Caco-2 (cell line): ENCODE measurements around the gene VNN1. TPM values are rescaled to one million over a fixed set of nuclear protein-coding genes. Genes with fewer than 3 reads are reported as not detected.

Experiments used
- BruUV-seq: library from RNA; stranded (reverse); fragments of 400-500 nt; replicated peaks from 2 replicates; lab custom pipeline; 2021; lab: Mats Ljungman, UMichigan
- CTCF ChIA-PET: fragments of 300-600 bp; sonication (Branson Sonifier 250); formaldehyde crosslinking; loops from one replicate; lab custom pipeline; 2022; ENCODE audit warnings: antibody characterized with exemption; lab: Charles Lee
- POLR2A ChIA-PET: fragments of 300-600 bp; sonication (Branson Sonifier 250); formaldehyde crosslinking; loops from one replicate; lab custom pipeline; 2022; ENCODE audit warnings: antibody characterized with exemption; lab: Charles Lee
- DNase-seq, 2 experiments: peaks; one replicate each; pipeline versions ENCODE4 v3.0.0 to v3.0.0-alpha.2; 2020 to 2022
- H3K27me3 ChIP-seq: replicated peaks from 2 replicates; pipeline ENCODE4 v1.6.0; 2011; ENCODE audit warnings: low read length; ENCODE audit not compliant: control insufficient read depth, insufficient read depth
- H3K36me3 ChIP-seq: 2 replicates; pipeline ENCODE4 v1.5.1; 2011; ENCODE audit warnings: low read length; ENCODE audit not compliant: control insufficient read depth, insufficient read depth
- H3K4me1 ChIP-seq: fragments of 250-450 bp; sonication (Bioruptor Pico); 2 replicates; pipeline ENCODE4 v1.5.1; 2020; ENCODE audit warnings: mild to moderate bottlenecking
- H3K4me3 ChIP-seq: 2 replicates; pipeline ENCODE4 v1.5.1; 2011; ENCODE audit warnings: low read depth, mild to moderate bottlenecking, control low read depth, low read length
- H3K9me3 ChIP-seq: fragments of 250-450 bp; sonication (Bioruptor Pico); 2 replicates; pipeline ENCODE4 v1.5.1; 2020; ENCODE audit warnings: mild to moderate bottlenecking, moderate library complexity
- H3K27ac Mint-ChIP-seq: one replicate; pipeline ENCODE4 v1.8.0; 2022; ENCODE audit warnings: mixed read lengths; ENCODE audit not compliant: unreplicated experiment
- H3K27me3 Mint-ChIP-seq: one replicate; pipeline ENCODE4 v1.8.0; 2022; ENCODE audit warnings: mixed read lengths; ENCODE audit not compliant: insufficient read depth, unreplicated experiment
- H3K36me3 Mint-ChIP-seq: one replicate; pipeline ENCODE4 v1.8.0; 2022; ENCODE audit warnings: mild to moderate bottlenecking, mixed read lengths; ENCODE audit not compliant: insufficient read depth, unreplicated experiment
- H3K4me1 Mint-ChIP-seq: one replicate; pipeline ENCODE4 v1.8.0; 2022; ENCODE audit warnings: low read depth, mixed read lengths; ENCODE audit not compliant: unreplicated experiment
- H3K4me3 Mint-ChIP-seq: one replicate; pipeline ENCODE4 v1.8.0; 2022; ENCODE audit warnings: mild to moderate bottlenecking, moderate library complexity, mixed read lengths; ENCODE audit not compliant: unreplicated experiment
- H3K9me3 Mint-ChIP-seq: one replicate; pipeline ENCODE4 v1.8.0; 2022; ENCODE audit warnings: mixed read lengths; ENCODE audit not compliant: unreplicated experiment
- CTCF ChIP-seq, 2 experiments: fragments of 200-600 bp in 1 of 2; IDR thresholded peaks; 1 replicate in 1 of 2; 2 replicates in 1 of 2; pipeline versions ENCODE4 v1.5.1 to v1.8.0; 2011 to 2022; ENCODE audit warnings: antibody characterized with exemption in 1 of 2, control low read depth in 1 of 2, inconsistent platforms in 1 of 2, low read depth in 1 of 2, low read length in 1 of 2, mild to moderate bottlenecking in 1 of 2, moderate library complexity in 1 of 2; ENCODE audit not compliant: insufficient read depth in 1 of 2, severe bottlenecking in 1 of 2, unreplicated experiment in 1 of 2
- intact Hi-C: fragments of 100-400 bp; cut with micrococcal nuclease; formaldehyde crosslinking; loops from one replicate; pipeline ENCODE4 v1.10.0; 2022; ENCODE audit not compliant: unreplicated experiment
- total RNA-seq: library from RNA; stranded (reverse); gene quantifications from 2 replicates; pipeline ENCODE4 v1.2.3, GENCODE V29; 2022

Gene VNN1
- total RNA-seq, 1 experiment from 2014 or later, result not detected

DNA sequence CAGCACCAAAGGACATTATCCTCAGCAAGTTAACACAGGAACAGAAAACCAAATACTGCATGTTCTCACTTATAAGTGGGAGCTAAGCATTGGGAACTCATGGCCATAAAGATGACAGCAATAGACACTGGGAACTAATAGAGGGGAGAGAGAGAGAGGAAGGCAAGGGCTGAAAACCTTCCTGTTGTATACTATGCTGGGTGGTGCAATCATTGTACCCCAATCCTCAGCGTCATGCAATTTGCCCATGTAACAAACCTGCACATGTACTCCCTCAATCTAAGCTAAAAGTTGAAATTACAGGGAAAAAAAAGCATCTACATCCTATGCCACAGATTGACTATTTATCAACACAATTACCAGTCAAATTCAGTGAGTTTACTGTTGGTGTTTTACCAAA lies 20.0 kb upstream of the VNN1 start:
- ChIA-PET CTCF (no interaction called here), POLR2A (no interaction called here)
- Mint-ChIP-seq H3K4me1 (no peaks in the 10 kb centered on the region), H3K27ac (no peak overlapping the region), H3K9me3 (peaks cover 9% of the 10 kb centered on the region), H3K4me3 (no peak overlapping the region), H3K36me3 (no peaks in the 10 kb centered on the region), H3K27me3 (peaks cover 9% of the 10 kb centered on the region)
- Histone ChIP-seq H3K9me3 (no peaks in the 10 kb centered on the region), H3K4me3 (no peak overlapping the region), H3K4me1 (no peaks in the 10 kb centered on the region), H3K36me3 (no peaks in the 10 kb centered on the region), H3K27me3 (no peaks in the 10 kb centered on the region)
- no TSS peak for BruUV-seq
- intact Hi-C loops, result no loop called here
- TF ChIP-seq CTCF (IDR thresholded peaks at IDR 0.05; ENCODE audit: insufficient read depth in 1 of 2, low read depth in 1 of 2, low read length in 1 of 2, severe bottlenecking in 1 of 2, unreplicated experiment in 1 of 2), result no peak
- no peak for DNase-seq

- Mint-ChIP-seq H3K4me1 (no peaks in the 10 kb centered on the region), H3K9me3 (peaks cover 4% of the 10 kb centered on the region), H3K36me3 (no peaks in the 10 kb centered on the region), H3K27ac (no peak overlapping the region), H3K4me3 (no peak overlapping the region), H3K27me3 (peaks cover 7% of the 10 kb centered on the region)
- BruUV-seq, result no TSS peak
- DNase-seq, result no peak
- Histone ChIP-seq H3K9me3 (no peaks in the 10 kb centered on the region), H3K27me3 (no peaks in the 10 kb centered on the region), H3K4me1 (no peaks in the 10 kb centered on the region), H3K4me3 (no peak overlapping the region), H3K36me3 (no peaks in the 10 kb centered on the region)
- TF ChIP-seq CTCF (IDR thresholded peaks at IDR 0.05; ENCODE audit: insufficient read depth in 1 of 2, low read depth in 1 of 2, low read length in 1 of 2, severe bottlenecking in 1 of 2, unreplicated experiment in 1 of 2), result no peak
- ChIA-PET CTCF (no interaction called here), POLR2A (no interaction called here)
- intact Hi-C loops, result no loop called here
These were observed 19.4 kb upstream of the VNN1 start for GRCh38 chr6:132733283-132733682.

GRCh38 chr6:132731086-132731485 lies 17.2 kb upstream of the VNN1 start:
- Mint-ChIP-seq H3K36me3 (no peaks in the 10 kb centered on the region), H3K4me3 (no peak overlapping the region), H3K27me3 (no peaks in the 10 kb centered on the region), H3K4me1 (no peaks in the 10 kb centered on the region), H3K27ac (no peak overlapping the region), H3K9me3 (no peaks in the 10 kb centered on the region)
- no peak for TF ChIP-seq CTCF (IDR thresholded peaks at IDR 0.05; ENCODE audit: insufficient read depth in 1 of 2, low read depth in 1 of 2, low read length in 1 of 2, severe bottlenecking in 1 of 2, unreplicated experiment in 1 of 2)
- no peaks in the 10 kb centered on the region for H3K36me3 ChIP-seq
- no TSS peak for BruUV-seq
- H3K27me3 ChIP-seq, result no peaks in the 10 kb centered on the region
- intact Hi-C loops, result no loop called here
- POLR2A ChIA-PET, result no interaction called here
- DNase-seq, result no peak
- CTCF ChIA-PET, result no interaction called here
- no peak overlapping the region for H3K4me3 ChIP-seq
- no peaks in the 10 kb centered on the region for H3K9me3 ChIP-seq
- H3K4me1 ChIP-seq, result no peaks in the 10 kb centered on the region
